Measurements from ENCODE around the gene MAGIX.
A peak's percentile ranks its signal among the peaks of the same experiment; 100 is the strongest.

Gene MAGIX

DNA sequence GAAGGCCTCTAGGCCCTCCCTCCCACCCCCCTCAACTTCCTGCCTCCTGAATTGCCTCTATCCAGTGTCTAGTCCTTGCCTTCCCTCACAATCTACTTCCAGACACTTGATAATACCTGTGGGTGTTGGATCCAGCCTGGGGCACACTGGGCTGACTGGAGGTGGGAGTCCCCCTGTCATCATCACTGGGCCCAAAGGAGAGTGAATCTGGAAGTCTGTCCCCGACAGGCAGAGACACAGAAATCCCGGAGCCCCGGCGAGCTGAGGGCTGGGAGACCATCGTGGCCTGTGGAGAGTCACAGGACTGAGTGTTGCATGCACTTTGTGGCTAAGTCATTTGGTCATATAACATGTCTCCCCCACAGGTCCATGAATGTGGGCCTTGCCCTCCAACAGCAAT, 45.8 kb downstream of the MAGIX start:
- no peak for DNase-seq

DNA sequence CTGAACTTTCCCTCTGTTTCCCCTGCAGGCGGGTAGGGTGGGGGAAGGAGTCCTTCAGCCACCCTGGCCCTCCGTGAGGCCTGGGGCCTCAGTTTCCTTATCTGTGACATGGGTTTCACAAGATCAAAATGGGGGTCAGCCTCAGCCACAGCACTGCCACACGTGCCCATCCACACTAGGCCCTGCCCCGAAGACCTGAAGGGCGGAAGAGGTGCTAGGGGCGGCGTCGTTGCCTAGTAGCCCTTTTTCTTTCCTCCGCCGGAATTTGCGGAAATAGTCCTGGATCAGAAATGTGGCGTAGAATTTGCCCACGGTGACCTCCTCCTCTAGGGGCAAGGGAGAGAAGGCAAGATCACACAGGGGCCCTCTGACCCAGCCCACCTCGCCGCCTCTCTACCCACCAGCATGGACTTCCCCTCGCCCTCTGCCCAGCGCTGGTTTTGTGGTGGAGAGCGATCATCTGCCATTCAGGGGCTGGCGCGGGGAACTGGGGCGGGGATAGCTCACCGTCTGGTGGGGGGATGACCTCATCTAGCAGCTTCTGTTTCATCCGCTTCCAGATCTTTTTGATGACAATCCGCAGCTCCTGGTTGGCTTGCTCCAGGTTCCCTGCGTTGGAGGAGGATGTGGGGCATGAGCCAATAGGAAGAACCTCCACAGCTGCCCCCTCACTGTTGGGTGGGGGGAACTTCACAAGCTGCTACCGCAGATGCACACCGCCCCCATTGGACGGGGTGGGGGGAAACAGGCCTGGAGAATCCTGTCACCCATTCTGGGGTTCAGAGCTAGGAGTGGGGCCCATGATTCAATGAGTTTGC, 47.1 kb downstream of the MAGIX start:
- peak; percentile 11 for DNase-seq

DNA sequence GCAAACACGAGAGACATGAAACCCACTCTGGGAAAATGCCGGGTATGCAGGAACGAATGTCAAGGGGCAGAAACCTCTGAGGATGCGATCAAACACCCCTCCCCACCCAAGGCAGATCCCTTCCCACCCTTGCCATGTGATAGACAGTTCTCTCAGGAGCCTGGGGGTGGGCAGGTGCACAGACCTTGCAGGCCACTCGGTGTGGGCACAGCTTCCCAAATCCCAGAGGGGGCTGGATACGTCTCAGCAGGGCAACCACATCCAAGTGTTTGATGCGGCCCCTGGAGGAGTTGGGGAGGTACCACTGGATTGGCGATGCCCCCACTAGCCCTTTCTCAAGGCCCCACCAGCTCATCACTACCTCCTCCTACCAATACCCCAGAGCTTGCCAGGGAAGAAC, 47.8 kb downstream of the MAGIX start:
- no peak for DNase-seq

DNA sequence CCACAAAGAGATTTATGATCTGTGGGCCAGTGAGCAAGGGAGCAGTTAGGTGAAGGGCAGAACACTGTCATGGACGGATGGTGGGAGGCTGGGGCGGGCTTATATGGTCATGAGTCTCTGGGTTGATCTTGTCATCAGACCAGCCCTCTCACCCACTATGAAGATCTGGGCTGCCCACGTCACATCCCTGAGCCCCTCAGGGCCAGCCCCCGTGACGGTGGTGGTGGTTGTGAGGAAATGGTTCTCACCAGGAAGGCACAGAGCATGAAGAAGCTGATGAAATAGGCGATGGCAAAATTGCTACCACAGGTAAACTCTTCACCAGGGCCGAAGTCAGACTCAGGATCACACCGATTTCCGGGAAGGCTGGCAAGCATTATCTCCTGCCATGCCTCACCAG, 48.5 kb downstream of the MAGIX start:
- no peak for DNase-seq

DNA sequence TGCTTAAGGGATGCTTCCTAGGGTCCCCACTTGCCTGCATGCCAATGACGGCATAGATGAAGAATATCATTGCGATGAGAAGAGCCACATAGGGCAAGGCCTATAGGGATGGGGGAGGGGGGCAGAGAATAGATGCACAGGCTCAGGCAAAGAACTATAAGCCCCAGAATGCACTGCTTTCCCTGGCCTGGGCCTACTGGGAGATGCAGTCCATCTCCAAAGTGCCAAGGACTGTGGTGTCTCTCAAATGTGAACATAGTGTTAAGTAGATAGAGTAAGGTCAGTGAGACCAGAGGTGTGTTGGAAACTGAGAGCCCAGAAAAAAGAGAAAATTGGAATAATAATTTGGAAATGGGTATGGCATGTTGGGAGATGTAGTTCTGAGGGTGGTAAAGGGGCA, 49.7 kb downstream of the MAGIX start:
- DNase-seq = no peak

DNA sequence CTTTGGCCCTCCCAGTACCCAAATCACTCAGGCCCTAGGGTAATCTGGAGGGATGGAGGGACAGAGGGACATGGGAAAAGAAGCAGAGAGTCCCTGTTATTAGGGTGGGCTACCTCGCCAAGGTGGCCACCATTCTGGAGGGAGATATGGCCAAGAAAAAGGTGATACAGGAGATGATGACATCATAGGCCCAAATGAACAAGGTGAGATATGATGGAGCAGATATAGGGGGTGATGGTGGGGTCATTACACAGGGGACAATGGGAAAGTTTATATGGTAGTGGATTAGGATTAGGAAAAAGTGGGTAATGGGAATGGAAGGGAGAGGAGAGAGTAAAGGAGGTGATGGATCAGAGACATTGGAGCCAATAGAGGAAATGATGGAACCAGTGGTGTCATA, 50.3 kb downstream of the MAGIX start:
- DNase-seq = no peak

DNA sequence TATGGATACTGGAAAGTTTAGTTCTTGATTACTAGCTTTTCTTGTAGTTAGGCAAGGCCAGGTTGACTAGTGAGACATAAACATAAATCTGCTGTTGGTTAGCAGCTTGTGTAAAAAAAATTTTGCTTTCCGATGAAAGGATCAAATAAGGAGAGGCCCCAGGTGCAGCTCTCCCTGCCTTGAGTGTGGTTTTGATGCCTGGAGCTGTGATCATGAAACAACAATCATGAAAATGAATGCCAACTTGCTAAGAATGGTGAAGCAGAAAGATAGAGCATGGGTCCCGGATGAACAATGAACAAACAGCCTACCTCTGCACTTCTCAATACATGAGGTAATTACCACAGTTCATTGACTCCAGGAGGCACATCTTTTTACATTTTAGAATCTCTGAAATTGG, 51.9 kb downstream of the MAGIX start:
- DNase-seq = no peak

DNA sequence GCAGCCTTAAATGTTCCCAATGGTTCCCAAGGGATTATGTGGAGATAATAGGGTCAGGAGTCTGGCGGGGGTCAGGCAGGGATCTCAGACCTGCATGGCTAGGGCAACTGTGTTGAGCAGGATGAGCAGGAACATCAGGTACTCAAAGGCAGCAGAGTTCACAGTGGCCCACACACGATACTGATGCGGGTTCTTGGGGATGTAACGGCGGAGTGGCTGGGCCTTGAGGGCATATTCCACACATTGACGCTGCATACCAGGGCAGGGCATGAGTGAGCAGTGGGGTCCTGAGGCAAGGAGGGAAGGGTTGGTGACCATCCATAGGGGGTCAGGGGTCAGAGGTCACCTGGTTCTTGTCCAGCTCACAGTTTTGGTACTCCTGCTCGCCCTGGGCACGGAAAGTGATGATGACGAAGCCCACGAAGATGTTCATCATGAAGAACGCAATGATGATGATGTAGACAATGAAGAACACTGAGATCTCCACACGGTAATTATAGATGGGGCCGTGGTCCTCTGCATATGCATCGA, 52.5 kb downstream of the MAGIX start:
- DNase-seq = no peak
